HepG2 (cell line): ENCODE data around the gene KRTAP1-3. TPM values are rescaled to one million over a fixed set of nuclear protein-coding genes. Genes with fewer than 3 reads are reported as not detected.
A peak's percentile ranks its signal among the peaks of the same experiment; 100 is the strongest.

Experiments
- ATAC-seq: fragments of 200-7000 bp; cut with Tn5 transposase; 3 replicates; pipeline ENCODE4 v1.9.1; 2020; ENCODE audit warnings: mild to moderate bottlenecking, moderate library complexity
- BruUV-seq: library from RNA; stranded (reverse); fragments of 400-500 nt; replicated peaks from 2 replicates; lab custom pipeline; 2021; lab: Mats Ljungman, UMichigan
- CTCF ChIA-PET: fragments of 300-600 bp; formaldehyde crosslinking; extraction: SDS; loops from one replicate; lab custom pipeline; 2021; ENCODE audit warnings: low total read pairs, inconsistent platforms, low intra/inter-chr PET ratio; lab: Yijun Ruan, JAX
- POLR2A ChIA-PET: fragments of 350-600 bp; sonication (Branson Sonifier 250); formaldehyde crosslinking; loops from one replicate; lab custom pipeline; 2020; ENCODE audit warnings: antibody characterized with exemption, inconsistent platforms; lab: Yijun Ruan, JAX
- DNase-seq: peaks from one replicate; pipeline ENCODE4 v3.0.0-alpha.2; 2015; ENCODE audit warnings: low spot score
- FAIRE-seq: peaks from 3 replicates; lab custom pipeline; 2011; peaks lifted over from hg19 to GRCh38; lab: Jason Lieb, UNC
- H2AFZ ChIP-seq: one replicate; pipeline ENCODE4 v1.6.1; 2011; ENCODE audit warnings: low read length, inconsistent platforms
- H3K27ac ChIP-seq: fragments of 300-600 bp; 3 replicates; pipeline ENCODE4 v1.8.0; 2011; ENCODE audit warnings: mixed run types, mild to moderate bottlenecking, mixed read lengths, low read length, inconsistent platforms; ENCODE audit not compliant: insufficient read depth; ENCODE audit errors: extremely low read length
- H3K27me3 ChIP-seq, 2 experiments: fragments of 200-600 bp in 1 of 2; 2 replicates in 1 of 2; 3 replicates in 1 of 2; pipeline versions ENCODE4 v1.6.0 to v1.8.0; 2011; ENCODE audit warnings: low read length in 2 of 2, mild to moderate bottlenecking in 2 of 2, moderate library complexity in 2 of 2, inconsistent platforms in 1 of 2; ENCODE audit not compliant: insufficient read depth in 2 of 2, control insufficient read depth in 1 of 2
- H3K36me3 ChIP-seq, 2 experiments: fragments of 200-600 bp in 1 of 2; replicated peaks in 1 of 2; 2 replicates in 1 of 2; 3 replicates in 1 of 2; pipeline versions ENCODE4 v1.5.1 to v1.8.0; 2011; ENCODE audit warnings: low read length in 2 of 2, inconsistent platforms in 1 of 2; ENCODE audit not compliant: insufficient read depth in 2 of 2, control insufficient read depth in 1 of 2
- H3K4me1 ChIP-seq: 2 replicates; pipeline ENCODE4 v1.5.1; 2012; ENCODE audit warnings: low read length, inconsistent platforms; ENCODE audit not compliant: insufficient read depth
- H3K4me2 ChIP-seq: 2 replicates; pipeline ENCODE4 v1.6.0; 2011; ENCODE audit warnings: low read depth, low read length, inconsistent platforms
- H3K4me3 ChIP-seq, 3 experiments: fragments of 200-600 bp in 1 of 3; sonication (generic), shearing (Covaris generic) in 1 of 3; replicated peaks in 1 of 3; 2 replicates each; pipeline ENCODE4 v1.5.1; 2011 to 2016; ENCODE audit warnings: low read length in 3 of 3, inconsistent platforms in 2 of 3, low read depth in 2 of 3, mild to moderate bottlenecking in 2 of 3, control low read depth in 1 of 3, mixed read lengths in 1 of 3; ENCODE audit not compliant: insufficient read depth in 1 of 3
- H3K79me2 ChIP-seq: one replicate; pipeline ENCODE4 v1.6.1; 2011; ENCODE audit warnings: low read length, inconsistent platforms; ENCODE audit not compliant: insufficient read depth
- H3K9ac ChIP-seq: 2 replicates; pipeline ENCODE4 v1.6.0; 2011; ENCODE audit warnings: mild to moderate bottlenecking, low read depth, low read length, inconsistent platforms; ENCODE audit not compliant: insufficient read depth
- H3K9me3 ChIP-seq: 2 replicates; pipeline ENCODE4 v1.5.1; 2012; ENCODE audit warnings: mild to moderate bottlenecking, low read length
- H4K20me1 ChIP-seq: 2 replicates; pipeline ENCODE4 v1.6.0; 2011; ENCODE audit warnings: inconsistent platforms, mild to moderate bottlenecking, low read length, moderate library complexity; ENCODE audit not compliant: insufficient read depth
- ELF1 ChIP-seq: sonication (generic); formaldehyde crosslinking; IDR thresholded peaks from 2 replicates; pipeline ENCODE4 v1.4.0; 2020; ENCODE audit warnings: missing genetic modification reagents
- GFI1 ChIP-seq: sonication (generic); formaldehyde crosslinking; IDR thresholded peaks from 2 replicates; pipeline ENCODE4 v1.5.0; 2020; ENCODE audit warnings: missing genetic modification reagents, mild to moderate bottlenecking, borderline replicate concordance
- MBNL3 ChIP-seq: fragments of 250-450 bp; sonication (Bioruptor Pico); conservative IDR thresholded peaks from 2 replicates; pipeline ENCODE4 v1.8.0; 2022; ENCODE audit warnings: mild to moderate bottlenecking, inconsistent platforms
- RXRA ChIP-seq: sonication (generic); formaldehyde crosslinking; IDR thresholded peaks from 2 replicates; pipeline ENCODE4 v1.5.1; 2020; ENCODE audit warnings: missing genetic modification reagents
- ZFP90 ChIP-seq: sonication (generic); formaldehyde crosslinking; IDR thresholded peaks from 2 replicates; pipeline ENCODE4 v1.8.0; 2022; ENCODE audit warnings: missing genetic modification reagents, mild to moderate bottlenecking, inconsistent platforms, borderline replicate concordance
- WGBS: methylation state at CpG from one replicate; pipeline ENCODE4 v1.1.6; 2017; ENCODE audit warnings: low lambda C conversion rate; 5-methylcytosine and 5-hydroxymethylcytosine counted together
- in situ Hi-C: cut with HindIII; loops from 2 replicates; pipeline ENCODE4 v1.10.0; 2017; ENCODE audit warnings: low pct_unique_long_range_greater_than_20kb; ENCODE audit not compliant: extremely low pct_ligation_motif_present
- intact Hi-C: fragments of 100-400 bp; cut with micrococcal nuclease; formaldehyde crosslinking; loops from one replicate; pipeline ENCODE4 v1.10.0; 2022; ENCODE audit not compliant: unreplicated experiment
- polyA plus RNA-seq, 8 experiments: library from polyadenylated mRNA; depleted of rRNA in 3 of 8; stranded (reverse) in 7 of 8; unstranded in 1 of 8; fragments of >200 nt; fragmentation: Illumina TruSeq in 4 of 8; extraction: Trizol in 4 of 8; gene quantifications; 2 replicates each; pipeline versions ENCODE4 v1.2.1 to v1.2.3, GENCODE V29; 2011 to 2016; ENCODE audit warnings: low read depth in 4 of 8, missing spikeins in 1 of 8, mixed read lengths in 1 of 8; ENCODE audit not compliant: insufficient read depth in 1 of 8
- total RNA-seq, 5 experiments: library from RNA; depleted of rRNA; stranded (reverse); fragments of >200 nt; fragmentation: Illumina TruSeq; extraction: Trizol; gene quantifications; 2 replicates each; pipeline ENCODE4 v1.2.3, GENCODE V29; 2016; ENCODE audit warnings: low read depth in 1 of 5
- TF ChIP-seq, protein P1 (sequence below): IDR thresholded peaks from 2 replicates; pipeline ENCODE4 v1.4.0; 2020; ENCODE audit warnings: mild to moderate bottlenecking, missing genetic modification reagents
- TF ChIP-seq, protein P2 (sequence below): sonication (generic); formaldehyde crosslinking; IDR thresholded peaks from 2 replicates; pipeline ENCODE4 v1.4.0; 2020; ENCODE audit warnings: low read depth, mild to moderate bottlenecking, missing genetic modification reagents
- TF ChIP-seq, protein P3 (sequence below): IDR thresholded peaks from 2 replicates; pipeline ENCODE4 v1.6.1; 2016; ENCODE audit warnings: control low read depth
- TF ChIP-seq, protein P4 (sequence below): sonication (generic); formaldehyde crosslinking; IDR thresholded peaks from 2 replicates; pipeline ENCODE4 v1.9.0; 2021; ENCODE audit warnings: mild to moderate bottlenecking, missing genetic modification reagents

KRTAP1-3 gene
- total and polyA plus RNA-seq, 2 of the 13 experiments (the other 11 are each of a cell fraction or from before 2014, with no cell fraction given) = not detected

DNA sequence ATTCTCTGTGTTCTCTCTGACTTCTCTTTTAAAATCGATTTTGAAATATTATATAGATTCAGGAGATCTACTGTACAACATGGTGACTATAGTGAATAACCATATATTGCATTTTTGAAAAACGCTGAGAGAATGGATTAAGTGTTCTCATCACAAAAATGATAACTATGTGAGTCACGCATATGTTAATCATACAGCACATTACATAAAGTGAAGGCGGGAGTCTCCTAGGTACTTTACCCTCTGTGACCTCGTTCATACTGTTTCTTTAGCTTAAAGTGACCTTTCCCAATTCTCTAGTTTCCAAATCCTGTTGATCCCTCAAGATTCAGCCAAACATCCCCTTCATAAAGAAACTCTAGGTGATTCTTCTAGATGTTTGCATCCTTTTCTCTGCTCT lies 31.9 kb downstream of the KRTAP1-3 start (continued):
- TF ChIP-seq, protein P1, sequence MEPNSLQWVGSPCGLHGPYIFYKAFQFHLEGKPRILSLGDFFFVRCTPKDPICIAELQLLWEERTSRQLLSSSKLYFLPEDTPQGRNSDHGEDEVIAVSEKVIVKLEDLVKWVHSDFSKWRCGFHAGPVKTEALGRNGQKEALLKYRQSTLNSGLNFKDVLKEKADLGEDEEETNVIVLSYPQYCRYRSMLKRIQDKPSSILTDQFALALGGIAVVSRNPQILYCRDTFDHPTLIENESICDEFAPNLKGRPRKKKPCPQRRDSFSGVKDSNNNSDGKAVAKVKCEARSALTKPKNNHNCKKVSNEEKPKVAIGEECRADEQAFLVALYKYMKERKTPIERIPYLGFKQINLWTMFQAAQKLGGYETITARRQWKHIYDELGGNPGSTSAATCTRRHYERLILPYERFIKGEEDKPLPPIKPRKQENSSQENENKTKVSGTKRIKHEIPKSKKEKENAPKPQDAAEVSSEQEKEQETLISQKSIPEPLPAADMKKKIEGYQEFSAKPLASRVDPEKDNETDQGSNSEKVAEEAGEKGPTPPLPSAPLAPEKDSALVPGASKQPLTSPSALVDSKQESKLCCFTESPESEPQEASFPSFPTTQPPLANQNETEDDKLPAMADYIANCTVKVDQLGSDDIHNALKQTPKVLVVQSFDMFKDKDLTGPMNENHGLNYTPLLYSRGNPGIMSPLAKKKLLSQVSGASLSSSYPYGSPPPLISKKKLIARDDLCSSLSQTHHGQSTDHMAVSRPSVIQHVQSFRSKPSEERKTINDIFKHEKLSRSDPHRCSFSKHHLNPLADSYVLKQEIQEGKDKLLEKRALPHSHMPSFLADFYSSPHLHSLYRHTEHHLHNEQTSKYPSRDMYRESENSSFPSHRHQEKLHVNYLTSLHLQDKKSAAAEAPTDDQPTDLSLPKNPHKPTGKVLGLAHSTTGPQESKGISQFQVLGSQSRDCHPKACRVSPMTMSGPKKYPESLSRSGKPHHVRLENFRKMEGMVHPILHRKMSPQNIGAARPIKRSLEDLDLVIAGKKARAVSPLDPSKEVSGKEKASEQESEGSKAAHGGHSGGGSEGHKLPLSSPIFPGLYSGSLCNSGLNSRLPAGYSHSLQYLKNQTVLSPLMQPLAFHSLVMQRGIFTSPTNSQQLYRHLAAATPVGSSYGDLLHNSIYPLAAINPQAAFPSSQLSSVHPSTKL (CRISPR knock-in tag) = peak; percentile 46; the same call in 1 of the 2 replicates

DNA sequence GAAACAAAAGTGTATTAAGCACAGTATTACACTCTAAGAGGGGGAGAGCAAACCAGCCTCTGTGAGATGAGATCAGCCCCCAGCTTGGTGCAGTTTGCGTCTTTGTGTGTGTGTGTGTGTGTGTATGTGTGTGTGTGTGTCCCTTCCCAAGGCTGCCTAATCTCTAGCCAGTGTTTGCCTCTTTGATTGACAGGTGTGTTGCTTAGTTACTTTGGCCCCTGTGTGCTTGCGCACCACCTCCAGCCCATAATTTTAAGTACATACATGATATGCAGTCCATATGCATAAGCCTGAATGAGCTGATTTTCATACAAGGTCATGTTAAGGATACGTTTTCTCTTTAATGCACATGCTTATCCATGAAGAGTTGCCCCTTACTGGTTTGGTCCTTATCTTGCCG lies 32.9 kb downstream of the KRTAP1-3 start:
- no peaks in the 10 kb centered on the region for H4K20me1 ChIP-seq
- no TSS peak for BruUV-seq
- H2AFZ ChIP-seq = no peak overlapping the region
- H3K27me3 ChIP-seq = no peaks in the 10 kb centered on the region
- ATAC-seq = no peak
- no peak overlapping the region for H3K4me3 ChIP-seq
- H3K79me2 ChIP-seq = no peaks in the 10 kb centered on the region
- intact Hi-C loops (no loop called here), in situ Hi-C loops (loop anchor here (5.0 kb wide), 2 partner anchors 39 to 89 kb away; no protein-coding TSS in a partner anchor)
- H3K4me1 ChIP-seq = peaks cover 50% of the 10 kb centered on the region
- H3K9ac ChIP-seq = no peak overlapping the region
- ChIA-PET CTCF (no interaction called here), POLR2A (interaction anchor here (0.7 kb wide), 1 partner anchor 45 kb away, joined by 3 read pairs; no protein-coding TSS in a partner anchor)
- no peak for FAIRE-seq
- TF ChIP-seq GFI1 (no peak), RXRA (no peak), ZFP90 (CRISPR knock-in tag) (no peak), MBNL3 (CRISPR knock-in tag) (no peak), ELF1 (no peak)
- TF ChIP-seq, protein P2, sequence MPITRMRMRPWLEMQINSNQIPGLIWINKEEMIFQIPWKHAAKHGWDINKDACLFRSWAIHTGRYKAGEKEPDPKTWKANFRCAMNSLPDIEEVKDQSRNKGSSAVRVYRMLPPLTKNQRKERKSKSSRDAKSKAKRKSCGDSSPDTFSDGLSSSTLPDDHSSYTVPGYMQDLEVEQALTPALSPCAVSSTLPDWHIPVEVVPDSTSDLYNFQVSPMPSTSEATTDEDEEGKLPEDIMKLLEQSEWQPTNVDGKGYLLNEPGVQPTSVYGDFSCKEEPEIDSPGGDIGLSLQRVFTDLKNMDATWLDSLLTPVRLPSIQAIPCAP (CRISPR knock-in tag) = no peak
- TF ChIP-seq, protein P3, sequence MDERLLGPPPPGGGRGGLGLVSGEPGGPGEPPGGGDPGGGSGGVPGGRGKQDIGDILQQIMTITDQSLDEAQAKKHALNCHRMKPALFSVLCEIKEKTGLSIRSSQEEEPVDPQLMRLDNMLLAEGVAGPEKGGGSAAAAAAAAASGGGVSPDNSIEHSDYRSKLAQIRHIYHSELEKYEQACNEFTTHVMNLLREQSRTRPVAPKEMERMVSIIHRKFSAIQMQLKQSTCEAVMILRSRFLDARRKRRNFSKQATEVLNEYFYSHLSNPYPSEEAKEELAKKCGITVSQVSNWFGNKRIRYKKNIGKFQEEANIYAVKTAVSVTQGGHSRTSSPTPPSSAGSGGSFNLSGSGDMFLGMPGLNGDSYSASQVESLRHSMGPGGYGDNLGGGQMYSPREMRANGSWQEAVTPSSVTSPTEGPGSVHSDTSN (CRISPR knock-in tag) = peak; percentile 67; the same call in 1 of the 2 replicates
- TF ChIP-seq, protein P4, sequence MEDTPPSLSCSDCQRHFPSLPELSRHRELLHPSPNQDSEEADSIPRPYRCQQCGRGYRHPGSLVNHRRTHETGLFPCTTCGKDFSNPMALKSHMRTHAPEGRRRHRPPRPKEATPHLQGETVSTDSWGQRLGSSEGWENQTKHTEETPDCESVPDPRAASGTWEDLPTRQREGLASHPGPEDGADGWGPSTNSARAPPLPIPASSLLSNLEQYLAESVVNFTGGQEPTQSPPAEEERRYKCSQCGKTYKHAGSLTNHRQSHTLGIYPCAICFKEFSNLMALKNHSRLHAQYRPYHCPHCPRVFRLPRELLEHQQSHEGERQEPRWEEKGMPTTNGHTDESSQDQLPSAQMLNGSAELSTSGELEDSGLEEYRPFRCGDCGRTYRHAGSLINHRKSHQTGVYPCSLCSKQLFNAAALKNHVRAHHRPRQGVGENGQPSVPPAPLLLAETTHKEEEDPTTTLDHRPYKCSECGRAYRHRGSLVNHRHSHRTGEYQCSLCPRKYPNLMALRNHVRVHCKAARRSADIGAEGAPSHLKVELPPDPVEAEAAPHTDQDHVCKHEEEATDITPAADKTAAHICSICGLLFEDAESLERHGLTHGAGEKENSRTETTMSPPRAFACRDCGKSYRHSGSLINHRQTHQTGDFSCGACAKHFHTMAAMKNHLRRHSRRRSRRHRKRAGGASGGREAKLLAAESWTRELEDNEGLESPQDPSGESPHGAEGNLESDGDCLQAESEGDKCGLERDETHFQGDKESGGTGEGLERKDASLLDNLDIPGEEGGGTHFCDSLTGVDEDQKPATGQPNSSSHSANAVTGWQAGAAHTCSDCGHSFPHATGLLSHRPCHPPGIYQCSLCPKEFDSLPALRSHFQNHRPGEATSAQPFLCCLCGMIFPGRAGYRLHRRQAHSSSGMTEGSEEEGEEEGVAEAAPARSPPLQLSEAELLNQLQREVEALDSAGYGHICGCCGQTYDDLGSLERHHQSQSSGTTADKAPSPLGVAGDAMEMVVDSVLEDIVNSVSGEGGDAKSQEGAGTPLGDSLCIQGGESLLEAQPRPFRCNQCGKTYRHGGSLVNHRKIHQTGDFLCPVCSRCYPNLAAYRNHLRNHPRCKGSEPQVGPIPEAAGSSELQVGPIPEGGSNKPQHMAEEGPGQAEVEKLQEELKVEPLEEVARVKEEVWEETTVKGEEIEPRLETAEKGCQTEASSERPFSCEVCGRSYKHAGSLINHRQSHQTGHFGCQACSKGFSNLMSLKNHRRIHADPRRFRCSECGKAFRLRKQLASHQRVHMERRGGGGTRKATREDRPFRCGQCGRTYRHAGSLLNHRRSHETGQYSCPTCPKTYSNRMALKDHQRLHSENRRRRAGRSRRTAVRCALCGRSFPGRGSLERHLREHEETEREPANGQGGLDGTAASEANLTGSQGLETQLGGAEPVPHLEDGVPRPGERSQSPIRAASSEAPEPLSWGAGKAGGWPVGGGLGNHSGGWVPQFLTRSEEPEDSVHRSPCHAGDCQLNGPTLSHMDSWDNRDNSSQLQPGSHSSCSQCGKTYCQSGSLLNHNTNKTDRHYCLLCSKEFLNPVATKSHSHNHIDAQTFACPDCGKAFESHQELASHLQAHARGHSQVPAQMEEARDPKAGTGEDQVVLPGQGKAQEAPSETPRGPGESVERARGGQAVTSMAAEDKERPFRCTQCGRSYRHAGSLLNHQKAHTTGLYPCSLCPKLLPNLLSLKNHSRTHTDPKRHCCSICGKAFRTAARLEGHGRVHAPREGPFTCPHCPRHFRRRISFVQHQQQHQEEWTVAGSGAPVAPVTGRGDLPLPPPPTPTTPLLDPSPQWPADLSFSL = peak; percentile 69; the same call in 1 of the 2 replicates
- no peak overlapping the region for H3K27ac ChIP-seq
- no peaks in the 10 kb centered on the region for H3K9me3 ChIP-seq
- WGBS = 87% methylated on average over 4 of the region's 4 CpGs
- no peak overlapping the region for H3K4me2 ChIP-seq
- no peak for DNase-seq
- H3K36me3 ChIP-seq = no peaks in the 10 kb centered on the region
